GM10847 (cell line): ENCODE results near the gene ODAD3.

Source experiments
- POLR2A ChIP-seq: IDR thresholded peaks from 2 replicates; pipeline ENCODE4 v1.6.1; 2011; ENCODE audit not compliant: insufficient read length; ENCODE audit errors: extremely low read depth

ODAD3 gene

GRCh38 chr19:11374433-11375142 is 60.3 kb downstream of the ODAD3 start, which contains the start of gene SWSAP1:
Gene SWSAP1, plus strand, starts transcription at chr19:11374666. Its CDS starts 15 bp downstream, at chr19:11374681.
- no peak for TF ChIP-seq POLR2A

DNA sequence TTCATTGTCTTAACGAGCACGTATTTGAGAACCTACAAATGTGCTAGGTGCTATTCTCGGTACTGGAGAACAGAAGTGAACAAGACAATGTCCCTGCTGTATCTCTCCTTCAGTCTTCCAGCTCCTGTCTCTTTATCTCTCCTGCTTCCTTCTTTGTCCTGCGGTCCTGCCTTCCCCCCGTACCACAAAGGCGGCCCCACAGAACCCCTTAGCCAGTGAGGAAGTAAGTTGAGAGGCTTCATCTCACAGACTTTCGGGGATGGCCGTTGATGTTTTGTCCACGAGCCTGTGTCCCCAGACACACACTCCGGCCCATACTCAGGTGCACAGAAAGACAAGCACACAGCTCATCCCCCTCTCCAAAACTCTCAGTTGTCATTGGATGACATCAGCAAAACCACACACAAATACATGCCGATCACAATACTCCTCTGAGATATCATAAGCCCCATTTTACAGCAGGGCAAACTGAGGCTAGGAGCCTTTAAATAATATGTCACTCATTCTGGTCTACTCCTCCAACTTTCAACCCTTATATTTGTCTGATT is 61.0 kb downstream of the ODAD3 start:
- no peak for TF ChIP-seq POLR2A

GRCh38 chr19:11373166-11373884 is 61.6 kb downstream of the ODAD3 start:
- TF ChIP-seq POLR2A: no peak

DNA sequence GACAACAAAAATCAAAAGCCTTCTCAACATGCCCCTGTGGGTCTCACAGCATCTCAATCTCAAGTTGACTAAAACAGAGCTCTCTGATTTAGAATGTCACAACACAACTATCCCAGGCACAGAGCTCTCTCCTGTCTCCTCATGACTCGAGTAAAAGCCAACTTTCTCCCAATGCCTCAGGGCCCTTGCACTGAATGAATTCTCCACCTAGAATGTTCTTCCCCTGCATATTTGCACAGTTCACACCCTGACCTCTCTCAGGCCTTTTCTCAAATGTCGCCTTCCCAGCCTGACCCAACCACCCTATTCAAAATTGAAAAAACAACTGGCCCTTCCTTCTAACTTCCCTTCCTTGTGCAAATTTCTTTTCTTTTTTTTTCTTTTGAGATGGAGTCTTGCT is 64.2 kb downstream of the ODAD3 start:
- TF ChIP-seq POLR2A: no peak
